Measurements from ENCODE around the gene MSANTD2.

- no peak for TF ChIP-seq CTCF (IDR thresholded peaks at IDR 0.05)
- no peak for TF ChIP-seq POLR2A (IDR thresholded peaks at IDR 0.05)
Measured at GRCh38 chr11:124747406-124748099, 52.7 kb downstream of the MSANTD2 start.

Data from esophagus squamous epithelium (tissue), 4 donors.